CD4-positive, CD25-positive, alpha-beta regulatory T cell (primary cell): ENCODE measurements around the gene MAGED1. TPM values are rescaled to one million over a fixed set of nuclear protein-coding genes. Genes with fewer than 3 reads are reported as not detected.
A peak's percentile ranks its signal among the peaks of the same experiment; 100 is the strongest.

Experiments used
- ATAC-seq, 2 donors: fragments of 150-1000 bp; cut with Tn5 transposase; one replicate each; pipeline ENCODE4 v1.10.0; 2021; ENCODE audit warnings: low read depth in 2 of 2, moderate number of reproducible peaks in 2 of 2, moderate library complexity in 1 of 2
- DNase-seq, 3 donors: peaks; one replicate each; pipeline versions ENCODE4 v3.0.0 to v3.0.0-alpha.2; 2012 to 2022; ENCODE audit warnings: mixed read lengths in 1 of 3
- H3K27ac ChIP-seq: one replicate; pipeline ENCODE4 v1.7.0; 2013; ENCODE audit warnings: mild to moderate bottlenecking, low read length; ENCODE audit not compliant: insufficient read depth, poor library complexity, severe bottlenecking
- H3K27me3 ChIP-seq: one replicate; pipeline ENCODE4 v1.7.0; 2013; ENCODE audit warnings: low read length; ENCODE audit not compliant: control insufficient read depth, insufficient read depth
- H3K36me3 ChIP-seq: one replicate; pipeline ENCODE4 v1.7.0; 2013; ENCODE audit warnings: mild to moderate bottlenecking, low read length, moderate library complexity; ENCODE audit not compliant: control insufficient read depth, insufficient read depth
- H3K4me1 ChIP-seq: 2 replicates; pipeline ENCODE4 v1.7.0; 2013; ENCODE audit warnings: mild to moderate bottlenecking, low read length; ENCODE audit not compliant: insufficient read depth, control insufficient read depth, poor library complexity, severe bottlenecking
- H3K4me3 ChIP-seq: one replicate; pipeline ENCODE4 v1.7.0; 2013; ENCODE audit warnings: low read depth, mild to moderate bottlenecking, low read length, moderate library complexity
- H3K9me3 ChIP-seq, 2 experiments: 1 replicate in 1 of 2; 2 replicates in 1 of 2; pipeline ENCODE4 v1.7.0; 2013; ENCODE audit warnings: low read length in 2 of 2, mild to moderate bottlenecking in 1 of 2, moderate library complexity in 1 of 2; ENCODE audit not compliant: control insufficient read depth in 2 of 2
- H3K27ac Mint-ChIP-seq, 3 donors: one replicate each; pipeline ENCODE4 v1.8.0; 2020 to 2022; ENCODE audit warnings: mild to moderate bottlenecking in 3 of 3, mixed read lengths in 3 of 3, moderate library complexity in 2 of 3
- H3K27me3 Mint-ChIP-seq: one replicate; pipeline ENCODE4 v1.8.0; 2022; ENCODE audit warnings: mild to moderate bottlenecking, mixed read lengths
- H3K36me3 Mint-ChIP-seq: one replicate; pipeline ENCODE4 v1.8.0; 2020; ENCODE audit warnings: mixed read lengths
- H3K4me1 Mint-ChIP-seq, 4 donors: one replicate each; pipeline ENCODE4 v1.8.0; 2020 to 2022; ENCODE audit warnings: mixed read lengths in 4 of 4, mild to moderate bottlenecking in 1 of 4
- H3K4me3 Mint-ChIP-seq, 4 donors: one replicate each; pipeline ENCODE4 v1.8.0; 2020 to 2022; ENCODE audit warnings: mild to moderate bottlenecking in 4 of 4, mixed read lengths in 4 of 4, moderate library complexity in 3 of 4
- H3K9me3 Mint-ChIP-seq, 7 donors: one replicate each; pipeline ENCODE4 v1.8.0; 2020 to 2022; ENCODE audit warnings: mixed read lengths in 7 of 7, mild to moderate bottlenecking in 3 of 7, moderate library complexity in 2 of 7
- polyA plus RNA-seq, 4 donors: library from polyadenylated mRNA; unstranded; fragments of 300-500 nt; fragmentation: Illumina TruSeq; gene quantifications; one replicate each; pipeline ENCODE4 v1.2.3, GENCODE V29; 2021
- total RNA-seq: library from RNA; stranded (reverse); gene quantifications from one replicate; pipeline ENCODE4 v1.2.3, GENCODE V29; 2022

The MAGED1 gene
- total and polyA plus RNA-seq, 5 donors from 2014 or later: 23.3 to 37.5 (median 34.8) TPM

DNA sequence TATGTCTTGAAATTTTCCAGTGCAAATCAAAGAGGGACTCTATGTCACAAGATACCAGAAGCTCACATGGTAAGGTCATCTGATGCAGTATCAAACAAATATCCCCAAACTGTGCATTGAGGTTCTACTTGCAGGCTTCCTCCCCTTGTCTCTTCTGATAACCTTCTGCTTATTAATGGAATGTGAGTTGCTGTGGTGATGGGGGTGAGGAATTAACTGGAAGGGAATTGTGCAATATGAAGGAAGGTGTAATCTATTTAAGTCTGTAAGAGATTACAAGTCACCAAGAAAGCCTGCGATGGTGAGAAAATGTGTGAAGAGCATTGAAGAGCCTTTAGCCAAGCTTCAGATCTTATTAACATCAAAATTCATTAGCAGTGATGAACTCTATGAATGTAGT lies 15.4 kb upstream of the MAGED1 start:
- Mint-ChIP-seq H3K4me3 (no peak overlapping the region), H3K9me3 (peaks cover 0 to 5% (median 0%) of the 10 kb centered on the region in 7 donors), H3K4me1 (peaks cover 0 to 3% (median 0%) of the 10 kb centered on the region in 4 donors), H3K36me3 (peaks cover 4% of the 10 kb centered on the region), H3K27me3 (no peaks in the 10 kb centered on the region), H3K27ac (no peak overlapping the region)
- ATAC-seq (no peak), DNase-seq (no peak)
- no peaks in the 10 kb centered on the region for H3K27me3 ChIP-seq
- no peaks in the 10 kb centered on the region for H3K4me1 ChIP-seq
- no peaks in the 10 kb centered on the region for H3K36me3 ChIP-seq
- no peak overlapping the region for H3K27ac ChIP-seq
- no peak overlapping the region for H3K4me3 ChIP-seq
- no peaks in the 10 kb centered on the region for H3K9me3 ChIP-seq

GRCh38 chrX:51889851-51890250 lies 3.6 kb upstream of the MAGED1 start:
- no peaks in the 10 kb centered on the region for H3K27me3 Mint-ChIP-seq
- DNase-seq: no peak
- ATAC-seq: no peak
- Histone ChIP-seq H3K27me3 (no peaks in the 10 kb centered on the region), H3K27ac (no peak overlapping the region), H3K4me3 (no peak overlapping the region), H3K9me3 (no peaks in the 10 kb centered on the region), H3K36me3 (no peaks in the 10 kb centered on the region), H3K4me1 (peaks cover 3% of the 10 kb centered on the region)
- H3K4me1 Mint-ChIP-seq: peaks cover 0 to 32% (median 13%) of the 10 kb centered on the region in 4 donors
- peaks cover 0 to 2% (median 0%) of the 10 kb centered on the region in 7 donors for H3K9me3 Mint-ChIP-seq
- H3K36me3 Mint-ChIP-seq: no peaks in the 10 kb centered on the region
- H3K4me3 Mint-ChIP-seq: no peak overlapping the region
- H3K27ac Mint-ChIP-seq: no peak overlapping the region

GRCh38 chrX:51891245-51891644 lies 2.2 kb upstream of the MAGED1 start:
- peak overlapping the region in 2 of 3 donors; percentile 23 to 43 for H3K27ac Mint-ChIP-seq
- Histone ChIP-seq H3K9me3 (no peaks in the 10 kb centered on the region), H3K36me3 (no peaks in the 10 kb centered on the region), H3K4me3 (no peak overlapping the region), H3K27ac (peak overlapping the region; percentile 23), H3K4me1 (peaks cover 3% of the 10 kb centered on the region), H3K27me3 (no peaks in the 10 kb centered on the region)
- peak overlapping the region in 1 of 4 donors; percentile 17 for H3K4me3 Mint-ChIP-seq
- peaks cover 0 to 32% (median 13%) of the 10 kb centered on the region in 4 donors for H3K4me1 Mint-ChIP-seq
- no peaks in the 10 kb centered on the region for H3K27me3 Mint-ChIP-seq
- ATAC-seq: no peak
- H3K36me3 Mint-ChIP-seq: no peaks in the 10 kb centered on the region
- no peak for DNase-seq
- peaks cover 0 to 2% (median 0%) of the 10 kb centered on the region in 7 donors for H3K9me3 Mint-ChIP-seq

DNA sequence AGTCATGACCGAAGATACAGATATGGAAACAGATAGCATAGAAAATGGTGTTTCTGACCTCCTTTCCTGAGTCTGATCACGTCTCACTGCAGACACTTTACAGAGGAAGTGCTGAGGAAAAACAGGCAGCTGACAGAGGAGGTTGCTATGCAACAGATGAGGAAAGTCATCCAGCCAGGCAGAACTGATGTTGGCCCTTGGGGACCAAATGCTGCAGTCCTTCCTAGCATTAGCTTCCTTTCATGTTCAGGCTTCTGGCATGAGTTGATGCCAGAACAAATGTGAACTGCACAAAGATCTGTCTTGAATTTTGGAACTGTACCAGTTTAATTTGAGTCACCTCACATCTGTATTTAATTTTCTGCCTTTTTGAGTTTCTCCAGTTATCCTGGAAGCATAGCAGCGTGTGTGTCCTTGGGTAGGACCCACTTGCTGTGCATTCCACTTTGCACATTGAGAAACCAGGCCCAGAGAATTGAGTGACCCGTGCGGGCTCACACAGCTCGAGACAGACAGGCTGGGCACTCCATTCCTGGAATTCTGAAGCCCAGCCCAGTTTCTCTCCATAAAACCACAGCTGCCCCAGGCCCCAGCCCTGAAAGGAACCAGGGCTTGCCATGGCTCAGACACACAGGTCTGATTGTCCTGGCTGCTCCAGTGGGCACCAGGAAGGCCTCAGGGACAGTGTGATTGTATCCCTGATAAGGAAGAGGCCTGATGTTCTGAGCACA lies 1.4 kb upstream of the MAGED1 start:
- peaks cover 0 to 32% (median 13%) of the 10 kb centered on the region in 4 donors for H3K4me1 Mint-ChIP-seq
- H3K27me3 Mint-ChIP-seq: no peaks in the 10 kb centered on the region
- H3K27ac Mint-ChIP-seq: peak overlapping the region in 2 of 3 donors; percentile 23 to 43
- H3K36me3 Mint-ChIP-seq: no peaks in the 10 kb centered on the region
- peak overlapping the region in 2 of 4 donors; percentile 1 to 17 for H3K4me3 Mint-ChIP-seq
- Histone ChIP-seq H3K27me3 (no peaks in the 10 kb centered on the region), H3K27ac (peak overlapping the region; percentile 23), H3K9me3 (no peaks in the 10 kb centered on the region), H3K36me3 (no peaks in the 10 kb centered on the region), H3K4me1 (peaks cover 3% of the 10 kb centered on the region), H3K4me3 (no peak overlapping the region)
- DNase-seq (no peak), ATAC-seq (no peak)
- H3K9me3 Mint-ChIP-seq: peaks cover 0 to 2% (median 0%) of the 10 kb centered on the region in 7 donors

GRCh38 chrX:51893931-51894696 lies 691 bp downstream of the MAGED1 start:
- H3K9me3 ChIP-seq: no peaks in the 10 kb centered on the region
- DNase-seq (peak in 2 of 3 donors; percentile 5 to 21), ATAC-seq (no peak)
- H3K27ac ChIP-seq: no peak overlapping the region
- H3K36me3 ChIP-seq: no peaks in the 10 kb centered on the region
- peaks cover 11% of the 10 kb centered on the region for H3K36me3 Mint-ChIP-seq
- no peaks in the 10 kb centered on the region for H3K27me3 ChIP-seq
- peaks cover 3% of the 10 kb centered on the region for H3K4me1 ChIP-seq
- peaks cover 0 to 32% (median 13%) of the 10 kb centered on the region in 4 donors for H3K4me1 Mint-ChIP-seq
- peak overlapping the region; percentile 83 to 94 (median 92) for H3K4me3 Mint-ChIP-seq
- H3K9me3 Mint-ChIP-seq: peaks cover 0 to 2% (median 0%) of the 10 kb centered on the region in 7 donors
- H3K4me3 ChIP-seq: peak overlapping the region; percentile 62
- H3K27me3 Mint-ChIP-seq: no peaks in the 10 kb centered on the region
- peak overlapping the region; percentile 56 to 90 (median 80) for H3K27ac Mint-ChIP-seq

- H3K27ac Mint-ChIP-seq: peak overlapping the region in 1 of 3 donors; percentile 11
- H3K27ac ChIP-seq: no peak overlapping the region
- H3K9me3 ChIP-seq: no peaks in the 10 kb centered on the region
- no peaks in the 10 kb centered on the region for H3K36me3 ChIP-seq
- no peaks in the 10 kb centered on the region for H3K27me3 Mint-ChIP-seq
- ATAC-seq (no peak), DNase-seq (peak in 1 of 3 donors; percentile 2)
- no peak overlapping the region for H3K4me3 ChIP-seq
- H3K9me3 Mint-ChIP-seq: peaks cover 0 to 2% (median 0%) of the 10 kb centered on the region in 7 donors
- H3K4me1 Mint-ChIP-seq: peaks cover 0 to 32% (median 13%) of the 10 kb centered on the region in 4 donors
- H3K27me3 ChIP-seq: no peaks in the 10 kb centered on the region
- H3K4me1 ChIP-seq: peaks cover 3% of the 10 kb centered on the region
- H3K4me3 Mint-ChIP-seq: peak overlapping the region; percentile 7 to 94 (median 59)
- peaks cover 11% of the 10 kb centered on the region for H3K36me3 Mint-ChIP-seq
These were observed 1.4 kb downstream of the MAGED1 start for GRCh38 chrX:51894697-51895336.

- Histone ChIP-seq H3K4me1 (peaks cover 3% of the 10 kb centered on the region), H3K27ac (no peak overlapping the region), H3K9me3 (no peaks in the 10 kb centered on the region), H3K27me3 (no peaks in the 10 kb centered on the region), H3K4me3 (no peak overlapping the region), H3K36me3 (peaks cover 9% of the 10 kb centered on the region)
- Mint-ChIP-seq H3K27me3 (no peaks in the 10 kb centered on the region), H3K27ac (no peak overlapping the region), H3K9me3 (peaks cover 0 to 2% (median 0%) of the 10 kb centered on the region in 7 donors), H3K36me3 (peaks cover 14% of the 10 kb centered on the region), H3K4me1 (peaks cover 0 to 27% (median 10%) of the 10 kb centered on the region in 4 donors), H3K4me3 (no peak overlapping the region)
- DNase-seq (no peak), ATAC-seq (no peak)
These were observed 3.2 kb downstream of the MAGED1 start for GRCh38 chrX:51896626-51897025.
